DND-41 (cell line): Measurements from ENCODE around the gene UBE2H.

Experiments
- ATAC-seq: fragments of 200-7000 bp; cut with Tn5 transposase; 3 replicates; pipeline ENCODE4 v1.9.1; 2021; ENCODE audit warnings: low read depth; ENCODE audit not compliant: insufficient read depth
- DNase-seq: peaks from one replicate; pipeline ENCODE4 v3.0.0-alpha.2; 2020
- H2AFZ ChIP-seq: 2 replicates; pipeline ENCODE4 v1.6.0; 2012; ENCODE audit warnings: low read depth, low read length
- H3K27ac ChIP-seq: 2 replicates; pipeline ENCODE4 v1.5.1; 2012; ENCODE audit warnings: low read length, inconsistent platforms
- H3K27me3 ChIP-seq: fragments of 200-600 bp; sonication (generic); 2 replicates; pipeline ENCODE4 v1.6.0; 2012; ENCODE audit warnings: low read length, mild to moderate bottlenecking, inconsistent platforms; ENCODE audit not compliant: insufficient read depth, poor library complexity
- H3K36me3 ChIP-seq: 2 replicates; pipeline ENCODE4 v1.5.1; 2012; ENCODE audit warnings: low read length, inconsistent platforms; ENCODE audit not compliant: insufficient read depth
- H3K4me1 ChIP-seq: 2 replicates; pipeline ENCODE4 v1.5.1; 2012; ENCODE audit warnings: mild to moderate bottlenecking, low read length; ENCODE audit not compliant: insufficient read depth
- H3K4me2 ChIP-seq: 2 replicates; pipeline ENCODE4 v1.6.0; 2012; ENCODE audit warnings: mild to moderate bottlenecking, moderate library complexity, low read length, inconsistent platforms; ENCODE audit not compliant: insufficient read depth
- H3K4me3 ChIP-seq, 2 experiments: fragments of 200-600 bp in 1 of 2; shearing (Covaris generic) in 1 of 2; 2 replicates each; pipeline ENCODE4 v1.5.1; 2012 to 2016; ENCODE audit warnings: inconsistent platforms in 2 of 2, low read length in 2 of 2, mild to moderate bottlenecking in 2 of 2, low read depth in 1 of 2, moderate library complexity in 1 of 2
- H3K79me2 ChIP-seq: 2 replicates; pipeline ENCODE4 v1.6.0; 2012; ENCODE audit warnings: low read length, inconsistent platforms; ENCODE audit not compliant: insufficient read depth
- H3K9ac ChIP-seq: 2 replicates; pipeline ENCODE4 v1.6.0; 2012; ENCODE audit warnings: low read depth, mild to moderate bottlenecking, inconsistent platforms, low read length, moderate library complexity
- H3K9me3 ChIP-seq: 2 replicates; pipeline ENCODE4 v1.5.1; 2012; ENCODE audit warnings: low read length, moderate library complexity, mild to moderate bottlenecking, inconsistent platforms; ENCODE audit not compliant: insufficient read depth, severe bottlenecking
- H4K20me1 ChIP-seq: 2 replicates; pipeline ENCODE4 v1.6.0; 2012; ENCODE audit warnings: low read length; ENCODE audit not compliant: insufficient read depth
- EZH2 ChIP-seq: IDR thresholded peaks from 3 replicates; pipeline ENCODE4 v1.6.1; 2012; ENCODE audit warnings: borderline replicate concordance, low read depth, mild to moderate bottlenecking, moderate library complexity, low read length, inconsistent platforms; ENCODE audit not compliant: severe bottlenecking
- TF ChIP-seq, protein P1 (sequence below): IDR thresholded peaks from 2 replicates; pipeline ENCODE4 v1.5.1; 2012; ENCODE audit warnings: borderline replicate concordance, low read length, moderate library complexity, mild to moderate bottlenecking; ENCODE audit not compliant: poor library complexity, severe bottlenecking; ENCODE audit errors: extremely low read depth

The UBE2H gene

DNA sequence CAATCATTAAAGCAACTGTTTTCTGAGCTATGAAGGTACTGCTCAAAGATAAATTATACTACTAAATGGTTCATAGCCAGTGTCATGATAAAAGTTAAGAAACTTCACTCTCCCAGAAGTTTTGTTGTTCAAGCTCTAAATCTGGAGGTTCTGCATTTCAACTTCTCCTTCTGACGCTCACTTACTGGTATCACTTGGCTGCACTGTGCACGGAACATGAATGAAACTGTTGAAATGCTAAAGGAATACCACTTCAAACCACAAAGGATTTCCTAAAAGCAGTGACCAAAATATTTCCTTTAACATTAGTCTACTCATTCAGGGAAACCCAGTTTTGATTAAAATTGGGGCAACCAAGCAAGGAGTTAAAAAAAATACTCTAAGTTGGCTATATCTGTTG lies 93.6 kb downstream of the UBE2H start:
- H4K20me1 ChIP-seq = no peaks in the 10 kb centered on the region
- H2AFZ ChIP-seq = no peak overlapping the region
- H3K27ac ChIP-seq = no peak overlapping the region
- no peak for TF ChIP-seq EZH2
- TF ChIP-seq, protein P1, sequence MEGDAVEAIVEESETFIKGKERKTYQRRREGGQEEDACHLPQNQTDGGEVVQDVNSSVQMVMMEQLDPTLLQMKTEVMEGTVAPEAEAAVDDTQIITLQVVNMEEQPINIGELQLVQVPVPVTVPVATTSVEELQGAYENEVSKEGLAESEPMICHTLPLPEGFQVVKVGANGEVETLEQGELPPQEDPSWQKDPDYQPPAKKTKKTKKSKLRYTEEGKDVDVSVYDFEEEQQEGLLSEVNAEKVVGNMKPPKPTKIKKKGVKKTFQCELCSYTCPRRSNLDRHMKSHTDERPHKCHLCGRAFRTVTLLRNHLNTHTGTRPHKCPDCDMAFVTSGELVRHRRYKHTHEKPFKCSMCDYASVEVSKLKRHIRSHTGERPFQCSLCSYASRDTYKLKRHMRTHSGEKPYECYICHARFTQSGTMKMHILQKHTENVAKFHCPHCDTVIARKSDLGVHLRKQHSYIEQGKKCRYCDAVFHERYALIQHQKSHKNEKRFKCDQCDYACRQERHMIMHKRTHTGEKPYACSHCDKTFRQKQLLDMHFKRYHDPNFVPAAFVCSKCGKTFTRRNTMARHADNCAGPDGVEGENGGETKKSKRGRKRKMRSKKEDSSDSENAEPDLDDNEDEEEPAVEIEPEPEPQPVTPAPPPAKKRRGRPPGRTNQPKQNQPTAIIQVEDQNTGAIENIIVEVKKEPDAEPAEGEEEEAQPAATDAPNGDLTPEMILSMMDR = no peak
- no peaks in the 10 kb centered on the region for H3K9me3 ChIP-seq
- H3K27me3 ChIP-seq = no peaks in the 10 kb centered on the region
- no peak overlapping the region for H3K9ac ChIP-seq
- no peak overlapping the region for H3K4me3 ChIP-seq
- H3K36me3 ChIP-seq = no peaks in the 10 kb centered on the region
- no peaks in the 10 kb centered on the region for H3K79me2 ChIP-seq
- ATAC-seq (no peak), DNase-seq (no peak)
- no peaks in the 10 kb centered on the region for H3K4me1 ChIP-seq
- H3K4me2 ChIP-seq = no peak overlapping the region

DNA sequence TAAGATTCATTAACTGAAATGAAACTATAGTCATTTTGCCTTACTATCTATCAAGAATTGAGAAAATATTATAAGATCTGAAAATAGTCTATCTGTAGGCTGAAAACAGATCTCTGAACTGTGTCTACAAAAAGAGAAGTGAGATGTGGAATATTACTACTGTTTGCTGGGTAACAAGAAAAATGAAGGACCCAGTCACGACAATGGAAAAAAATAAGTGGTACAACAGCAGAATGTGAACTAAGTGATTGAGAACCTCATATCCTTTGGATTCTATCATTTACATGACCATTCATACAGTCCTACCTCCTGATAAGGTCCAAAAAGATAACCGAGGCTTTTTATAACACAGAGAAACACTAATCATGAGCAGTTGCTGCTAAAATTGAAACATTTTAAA lies 94.3 kb downstream of the UBE2H start:
- TF ChIP-seq, protein P1 = no peak
- TF ChIP-seq EZH2 = no peak
- Histone ChIP-seq H3K27me3 (no peaks in the 10 kb centered on the region), H3K27ac (no peak overlapping the region), H3K36me3 (no peaks in the 10 kb centered on the region), H3K9me3 (no peaks in the 10 kb centered on the region), H3K4me1 (no peaks in the 10 kb centered on the region), H3K4me3 (no peak overlapping the region), H2AFZ (no peak overlapping the region), H3K9ac (no peak overlapping the region), H3K79me2 (no peaks in the 10 kb centered on the region), H4K20me1 (no peaks in the 10 kb centered on the region), H3K4me2 (no peak overlapping the region)
- no peak for ATAC-seq
- DNase-seq = no peak

DNA sequence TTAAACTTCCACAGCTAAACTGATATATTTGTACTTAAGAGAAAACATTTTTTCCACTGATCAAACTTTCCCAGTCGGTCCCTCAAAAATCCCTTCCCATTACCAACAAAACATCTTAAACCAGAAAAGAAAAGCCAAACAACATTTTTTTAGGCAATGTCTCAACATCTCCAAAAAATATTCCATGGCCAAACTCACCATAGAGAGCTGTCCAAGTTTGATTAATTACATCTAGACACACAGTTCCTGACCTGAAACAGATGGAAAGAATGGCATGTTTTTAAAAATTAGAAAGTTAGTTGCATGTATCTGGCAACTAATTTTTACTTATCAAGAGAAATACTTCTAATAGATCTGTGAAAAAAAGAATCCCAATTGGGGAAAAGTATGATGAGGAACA lies 95.4 kb downstream of the UBE2H start:
- H4K20me1 ChIP-seq = no peaks in the 10 kb centered on the region
- no peaks in the 10 kb centered on the region for H3K79me2 ChIP-seq
- no peak for TF ChIP-seq EZH2
- TF ChIP-seq, protein P1 = no peak
- H3K27me3 ChIP-seq = no peaks in the 10 kb centered on the region
- H3K9ac ChIP-seq = no peak overlapping the region
- H3K9me3 ChIP-seq = no peaks in the 10 kb centered on the region
- no peak for DNase-seq
- H3K4me3 ChIP-seq = no peak overlapping the region
- H3K36me3 ChIP-seq = no peaks in the 10 kb centered on the region
- no peaks in the 10 kb centered on the region for H3K4me1 ChIP-seq
- H3K4me2 ChIP-seq = no peak overlapping the region
- ATAC-seq = no peak
- no peak overlapping the region for H3K27ac ChIP-seq
- no peak overlapping the region for H2AFZ ChIP-seq
